Stimulated activated CD4-positive, alpha-beta T cell treated with anti-CD3 and anti-CD28 coated beads, Interleukin-2, amount 100 ng/mL, for 48 hours (primary cell): Measurements from ENCODE around the gene MRPL32.
"Not testable (repeated sequence)": the region's sequence is repeated elsewhere in the genome, so short reads cannot be mapped to it uniquely, and the experiment has no call there.

Source experiments
- DNase-seq, 2 donors: peaks; one replicate each; pipeline ENCODE4 v3.0.0-alpha.2; 2020

The MRPL32 gene

DNA sequence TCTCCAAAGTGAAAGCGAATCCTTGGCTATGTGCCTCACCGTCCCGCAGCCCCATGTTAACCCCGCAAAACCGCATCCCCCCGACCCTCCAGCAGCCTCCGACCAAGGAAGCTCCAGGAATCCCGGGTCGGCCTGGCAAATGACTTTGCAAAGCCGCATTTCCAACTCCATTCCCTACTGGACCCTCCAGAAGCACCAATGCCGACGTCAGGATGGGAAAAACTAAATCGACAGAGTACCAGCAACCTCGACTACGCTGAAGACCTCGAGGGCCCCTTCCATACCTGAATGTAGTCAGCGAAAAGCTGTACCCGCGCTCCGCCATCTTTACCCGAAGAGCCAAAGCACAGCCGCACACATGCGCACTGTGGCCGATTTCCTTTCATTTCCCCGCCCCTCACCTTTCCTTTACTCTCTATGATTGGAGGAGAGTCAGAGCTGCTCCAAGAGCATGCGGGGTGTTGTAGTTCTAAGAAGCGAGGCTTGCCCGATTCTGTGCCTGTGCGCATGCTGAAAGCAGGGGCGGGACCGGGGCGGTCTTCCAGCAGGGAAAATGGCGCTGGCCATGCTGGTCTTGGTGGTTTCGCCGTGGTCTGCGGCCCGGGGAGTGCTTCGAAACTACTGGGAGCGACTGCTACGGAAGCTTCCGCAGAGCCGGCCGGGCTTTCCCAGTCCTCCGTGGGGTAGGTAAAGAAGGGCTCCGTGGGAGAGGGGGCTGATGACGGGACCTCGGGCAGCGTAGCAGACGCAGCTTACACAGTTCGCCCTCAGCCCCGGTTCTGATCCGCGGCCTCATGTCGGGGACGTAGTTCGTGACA, at the start of gene MRPL32, which contains the start of gene PSMA2:
TSS of gene MRPL32 (plus strand) at position 543 of the 818 bp plus-strand sequence. CDS start at position 554, 11 bp downstream.
TSS of gene PSMA2 (minus strand) at position 341 of the 818 bp plus-strand sequence. CDS start at position 325, 16 bp downstream.
- DNase-seq = peak; percentile 83 to 86

DNA sequence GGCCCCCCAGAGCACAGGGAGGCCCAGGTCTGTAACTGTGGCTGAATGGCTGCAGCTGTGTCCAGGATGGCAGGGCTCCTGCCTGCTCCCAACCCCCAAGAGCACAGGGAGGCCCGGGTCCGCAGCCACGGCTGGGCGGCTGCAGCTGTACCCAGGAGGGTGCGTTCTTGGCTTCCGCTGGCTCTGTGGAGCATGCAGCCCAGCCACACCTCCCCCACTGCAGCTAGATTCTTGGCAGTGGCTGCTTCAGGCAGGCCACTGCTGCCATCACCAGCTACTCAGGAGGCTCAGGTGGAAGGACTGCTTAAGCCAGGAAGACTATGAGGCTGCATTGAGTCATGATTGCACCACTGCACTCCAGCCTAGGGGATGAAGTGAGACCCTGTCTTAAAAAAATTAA, 48.2 kb upstream of the MRPL32 start:
- no peak for DNase-seq

DNA sequence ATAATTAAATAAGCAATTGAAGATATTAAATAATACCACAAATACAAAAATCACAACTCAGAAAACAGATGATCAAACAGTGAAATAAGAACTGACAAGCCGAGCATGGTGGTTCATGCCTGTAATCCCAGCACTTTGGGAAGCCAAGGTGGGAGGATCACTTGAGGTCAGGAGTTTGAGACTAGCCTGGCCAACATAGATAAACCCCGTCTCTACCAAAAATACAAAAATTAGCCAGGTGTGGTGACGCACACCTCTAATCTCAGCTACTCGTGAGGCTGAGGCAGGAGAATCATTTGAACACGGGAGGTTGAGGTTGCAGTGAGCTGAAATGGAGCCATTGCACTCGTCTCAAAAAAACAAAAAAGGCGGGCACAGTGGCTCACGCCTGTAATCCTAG, 47.0 kb upstream of the MRPL32 start:
- DNase-seq = not testable (repeated sequence)

DNA sequence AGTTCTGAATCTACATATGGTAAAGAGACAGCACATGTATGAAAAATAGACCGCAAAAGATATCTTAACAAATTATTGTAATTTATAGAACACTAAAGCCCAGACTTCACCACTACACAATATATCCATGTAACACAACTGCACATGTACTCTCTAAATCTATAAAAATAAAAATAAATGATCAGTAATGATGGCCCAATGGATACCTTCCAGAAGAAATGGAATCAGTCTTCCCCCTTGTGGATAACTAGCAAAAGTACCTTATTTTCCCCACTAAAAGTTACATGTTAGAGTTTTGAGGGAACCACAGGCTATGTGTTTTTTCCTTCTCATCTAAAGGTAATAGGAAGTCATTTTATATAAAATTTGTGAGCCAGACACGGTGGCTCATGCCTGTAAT, 46.0 kb upstream of the MRPL32 start:
- DNase-seq = no peak

DNA sequence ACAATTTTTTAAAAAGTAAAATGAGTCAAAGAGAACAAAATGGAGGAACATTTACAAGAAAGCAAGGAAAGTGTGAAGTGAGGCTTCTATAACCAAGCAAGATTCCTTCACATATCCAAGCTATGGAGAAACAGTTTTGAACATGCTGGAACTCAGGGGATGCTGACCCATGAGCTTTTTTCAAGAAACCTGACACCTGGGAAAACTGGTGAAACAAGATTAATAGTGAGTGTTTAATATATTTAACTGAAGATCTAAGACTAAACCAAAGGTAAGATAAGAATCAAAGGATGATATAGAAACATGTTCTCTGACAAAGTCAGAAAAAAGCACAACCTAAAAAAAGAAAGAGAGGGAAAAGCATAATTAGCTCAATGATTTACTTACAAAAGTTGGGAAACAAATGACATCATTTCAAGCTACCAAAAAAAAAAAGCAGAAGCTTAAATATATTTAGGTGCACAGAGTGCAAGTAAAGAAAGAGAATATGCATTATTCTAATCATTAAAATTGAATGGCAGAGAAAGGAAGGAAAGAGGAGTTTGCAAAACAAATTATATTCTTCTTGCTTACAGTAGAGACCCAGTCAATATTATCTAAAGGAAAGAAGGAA, 45.2 kb upstream of the MRPL32 start:
- DNase-seq = no peak

DNA sequence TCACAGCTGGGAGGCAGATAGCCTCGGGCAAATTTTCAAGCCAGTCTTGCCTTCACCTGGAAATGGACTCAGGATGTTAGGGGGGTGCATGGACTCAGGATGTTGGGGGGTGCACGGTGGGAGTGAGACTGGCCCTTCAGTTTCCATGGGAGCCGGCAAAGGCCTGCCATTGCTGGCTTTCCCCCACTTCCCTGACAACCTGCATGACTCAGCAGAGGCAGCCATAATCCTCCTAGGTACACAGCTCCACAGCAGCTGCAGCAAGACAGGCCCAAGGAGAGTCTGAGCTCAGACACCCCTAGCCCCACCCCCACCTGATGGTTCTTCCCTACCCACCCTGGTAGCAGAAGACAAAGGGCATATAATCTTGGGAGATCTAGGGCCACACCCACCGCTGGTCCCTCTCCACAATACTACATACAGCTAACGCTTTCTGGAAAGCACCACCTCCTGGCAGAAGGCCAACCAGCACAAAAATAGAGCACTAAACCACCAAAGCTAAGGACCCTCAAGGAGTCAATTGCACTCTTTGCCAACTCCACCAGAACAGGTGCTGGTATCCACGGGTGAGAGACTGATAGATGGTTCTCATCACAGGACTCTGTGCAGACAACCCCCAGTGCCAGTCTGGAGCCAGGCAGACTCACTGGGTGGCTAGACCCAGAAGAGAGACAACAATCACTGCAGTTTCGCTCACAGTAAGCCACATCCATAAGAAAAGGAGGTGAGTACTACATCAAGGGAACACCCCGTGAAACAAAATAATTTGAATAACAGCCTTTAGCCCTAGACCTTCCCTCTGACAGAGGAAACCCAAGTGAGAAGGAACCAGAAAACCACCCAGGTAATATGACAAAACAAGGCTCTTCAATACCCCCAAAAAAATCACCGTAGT, 38.6 kb upstream of the MRPL32 start:
- DNase-seq = no peak

DNA sequence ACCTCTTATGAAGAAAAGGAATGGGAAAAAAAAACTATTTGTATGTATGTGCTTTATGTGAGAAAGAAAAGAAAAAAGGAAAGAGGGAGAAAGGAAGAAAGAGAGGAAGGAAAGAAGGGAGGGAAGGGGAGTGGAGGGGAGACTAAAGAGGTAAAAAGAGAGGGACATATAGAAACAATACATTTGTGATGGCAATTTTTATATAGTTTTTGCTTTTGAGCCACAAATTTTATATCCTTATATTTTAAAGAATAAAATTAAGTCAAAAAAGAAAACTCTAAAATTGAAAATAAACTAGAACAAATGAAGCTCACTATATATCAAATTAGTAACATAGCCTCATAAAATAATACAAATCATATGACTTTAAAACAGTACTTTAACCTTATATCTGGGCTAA, 31.3 kb upstream of the MRPL32 start:
- DNase-seq = no peak

DNA sequence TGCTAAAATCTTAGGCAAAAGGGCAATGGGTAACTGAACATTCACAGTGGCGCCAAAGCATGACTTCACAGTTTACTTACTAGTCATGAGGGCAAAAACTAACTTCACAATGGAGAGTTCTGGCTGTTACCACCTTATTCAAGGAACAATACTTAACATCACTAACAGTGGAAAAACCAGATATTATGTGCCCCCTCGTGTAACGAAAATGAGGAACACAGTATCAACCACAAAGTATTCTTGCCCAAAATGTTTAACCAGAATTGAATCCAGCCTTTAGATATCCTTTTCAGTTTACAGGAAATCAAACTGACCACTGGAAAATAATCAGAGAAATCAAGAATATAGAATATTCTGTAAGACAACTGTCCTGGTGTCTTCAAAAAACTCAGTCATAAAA, 29.8 kb upstream of the MRPL32 start:
- no peak for DNase-seq

DNA sequence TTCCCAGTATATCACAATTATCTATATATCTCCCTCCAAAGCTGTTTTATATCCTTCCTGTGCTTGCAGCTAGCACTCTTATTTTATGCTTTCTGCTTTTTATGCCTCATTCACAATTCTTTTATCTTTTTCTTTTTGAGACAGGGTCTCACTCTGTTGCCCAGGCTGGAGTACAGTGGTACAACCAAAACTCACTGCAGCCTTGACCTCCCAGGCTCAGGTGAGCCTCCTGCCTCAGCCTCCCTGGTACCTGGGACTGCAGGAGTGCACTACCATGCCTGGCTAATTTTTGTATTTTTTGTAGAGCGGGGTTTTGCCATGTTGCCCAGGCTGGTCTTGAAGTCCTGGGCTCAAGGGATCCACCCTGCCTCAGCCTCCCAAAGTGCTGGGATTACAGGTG, 26.0 kb upstream of the MRPL32 start:
- DNase-seq = no peak

DNA sequence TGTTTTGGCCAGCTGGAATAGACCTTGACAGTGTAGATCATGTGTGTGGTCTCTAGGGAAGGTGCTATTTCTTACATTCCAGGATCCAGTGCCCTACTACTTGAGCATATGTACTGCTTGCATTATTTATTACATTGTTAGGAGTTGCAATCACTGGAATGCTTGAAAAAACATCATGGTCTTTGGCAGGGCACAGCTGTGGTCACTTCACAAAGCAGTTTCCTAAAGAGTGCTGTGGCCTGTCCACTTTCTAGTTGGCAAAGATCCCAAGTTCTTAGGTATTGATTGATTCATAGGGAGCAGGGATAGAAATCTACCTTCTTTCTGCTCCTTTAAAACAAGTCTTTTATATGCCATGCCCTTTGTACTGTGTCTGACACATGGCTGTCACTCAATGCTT, 24.9 kb upstream of the MRPL32 start:
- DNase-seq = no peak

DNA sequence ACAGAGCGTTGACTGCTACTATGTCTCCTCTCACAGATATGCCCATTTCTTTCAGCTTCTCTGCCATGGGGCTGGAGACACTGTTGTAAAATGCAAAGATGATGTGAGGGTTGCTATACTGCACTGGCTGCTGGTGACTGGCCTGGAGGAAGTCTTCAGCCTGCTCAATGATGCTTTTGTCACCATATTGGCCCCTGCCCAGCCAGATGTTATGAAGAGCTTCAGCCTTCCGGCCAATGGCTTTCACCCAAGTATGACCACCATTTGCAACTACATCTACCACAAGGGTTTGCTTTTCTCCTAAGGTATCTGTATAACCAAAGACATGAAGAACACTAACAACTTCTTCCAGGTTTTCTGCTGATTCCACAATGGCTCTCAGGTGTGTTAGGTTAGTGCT, 21.9 kb upstream of the MRPL32 start:
- no peak for DNase-seq

DNA sequence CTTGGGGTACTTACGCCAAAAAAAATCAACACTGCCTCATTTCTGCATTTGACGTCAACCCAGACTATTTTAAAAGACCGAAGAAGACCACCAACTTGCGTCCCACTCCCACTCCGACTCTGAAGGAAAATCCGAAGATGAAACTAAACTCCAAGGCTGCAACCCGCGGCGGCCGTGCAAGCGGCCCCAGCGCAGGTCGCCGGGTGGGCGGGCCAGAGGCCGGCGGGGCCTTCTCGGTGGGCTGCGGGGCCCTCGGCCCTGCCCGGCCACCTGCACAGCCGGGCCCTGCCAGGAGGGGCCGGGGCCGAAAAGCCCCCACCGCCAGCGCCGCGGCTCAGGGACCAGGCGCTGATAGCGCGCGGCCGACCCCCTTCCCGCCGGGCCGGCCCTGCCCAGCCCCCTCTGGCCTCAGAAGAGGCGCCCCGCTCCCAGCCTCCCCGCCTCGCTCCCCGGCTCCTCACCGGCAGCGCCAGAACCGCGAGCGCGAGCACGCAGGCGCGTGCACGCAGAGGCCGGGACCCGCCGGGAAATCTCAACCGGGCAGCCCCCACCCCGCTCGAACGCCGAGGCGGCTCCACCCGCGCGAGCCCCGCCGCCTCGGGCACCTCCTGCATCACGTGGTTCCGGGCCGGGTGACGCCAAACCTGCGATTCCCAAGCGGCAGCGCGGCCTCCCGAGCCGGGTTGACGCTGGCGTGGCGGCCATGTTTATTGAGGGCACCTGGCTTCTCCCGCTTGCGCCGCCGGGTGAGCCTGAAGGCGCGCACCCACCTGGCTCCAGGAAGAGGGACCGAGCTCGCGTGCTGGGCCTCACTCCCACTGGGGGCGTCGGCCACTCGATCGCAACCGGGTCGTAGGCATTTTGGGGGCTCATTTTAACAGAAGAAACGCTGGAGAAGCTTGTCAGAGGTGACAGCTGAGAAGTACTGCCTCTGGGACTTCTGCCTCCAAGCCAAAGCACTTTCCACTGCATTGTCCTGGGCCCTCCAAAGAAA, 20.4 kb upstream of the MRPL32 start, which contains the start of gene C7orf25:
TSS of gene C7orf25 (minus strand) at position 617 of the 994 bp plus-strand sequence. CDS start 1,170 bp downstream, outside the sequence.
- DNase-seq = peak; percentile 94

DNA sequence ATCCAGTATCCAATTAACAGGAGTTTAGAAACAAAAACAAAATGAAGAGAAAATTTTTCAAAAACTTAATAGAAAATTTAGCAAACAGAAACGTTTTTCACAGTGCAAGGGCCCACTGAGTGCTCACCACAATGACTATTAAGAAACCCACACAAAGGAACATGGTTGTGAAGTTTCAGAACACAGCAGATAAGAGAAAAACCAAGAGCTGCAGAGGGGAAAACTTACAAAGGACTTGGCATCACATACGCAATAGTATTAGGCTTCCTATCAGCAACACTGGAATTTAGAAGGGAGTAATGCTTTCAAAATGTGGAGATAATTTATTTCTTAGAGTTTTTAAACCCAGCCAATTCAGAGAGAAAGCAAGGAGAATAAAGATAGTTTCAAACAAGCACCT, 18.6 kb upstream of the MRPL32 start:
- DNase-seq = no peak

DNA sequence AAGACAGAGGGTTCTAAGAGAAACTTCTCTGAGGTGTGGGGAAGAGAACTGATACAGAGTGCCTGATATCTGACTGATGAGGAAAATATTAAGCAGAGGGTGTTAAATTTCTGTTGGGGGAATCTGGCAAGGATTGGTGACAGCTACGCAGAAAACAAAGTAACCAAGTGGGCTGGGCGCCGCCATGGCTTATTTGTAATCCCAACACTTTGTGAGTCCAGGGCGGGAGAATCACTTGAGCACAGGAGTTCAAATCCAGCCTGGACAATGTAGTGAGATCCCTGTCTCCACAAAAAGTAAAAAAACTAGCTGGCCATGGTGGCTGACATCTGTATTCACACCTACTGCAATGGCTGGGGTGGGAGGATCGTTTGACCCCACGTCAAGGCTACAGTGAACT, 18.2 kb upstream of the MRPL32 start:
- no peak for DNase-seq

DNA sequence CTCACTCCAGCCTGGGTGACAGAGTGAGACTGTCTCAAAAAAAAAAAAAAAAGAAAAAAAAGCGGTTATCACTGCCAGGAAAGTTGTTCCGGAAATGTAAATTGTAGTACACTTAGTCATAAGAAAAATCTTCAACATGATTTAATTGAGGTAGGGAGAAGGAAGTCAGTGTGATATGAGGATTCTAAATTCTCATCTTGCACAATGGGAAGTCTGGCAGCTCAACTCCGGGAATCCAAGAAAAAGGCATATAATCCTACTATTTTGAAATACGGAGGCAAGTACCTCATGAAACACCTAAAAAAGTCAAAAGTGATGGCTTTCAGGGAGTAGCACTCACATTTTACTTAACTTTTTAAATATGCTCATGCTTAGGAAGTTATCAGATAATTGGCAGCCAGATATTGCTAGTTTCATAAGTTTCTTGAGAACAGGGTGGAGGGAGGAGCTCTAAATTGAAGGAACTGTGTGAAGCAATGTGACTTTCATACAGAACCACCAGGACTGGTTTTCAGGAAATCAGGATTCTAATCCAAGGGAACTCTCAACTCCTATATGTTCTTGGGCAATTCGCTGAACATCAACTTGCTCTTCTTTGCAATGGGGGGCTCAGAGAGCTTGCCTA, 17.6 kb upstream of the MRPL32 start:
- DNase-seq = no peak

DNA sequence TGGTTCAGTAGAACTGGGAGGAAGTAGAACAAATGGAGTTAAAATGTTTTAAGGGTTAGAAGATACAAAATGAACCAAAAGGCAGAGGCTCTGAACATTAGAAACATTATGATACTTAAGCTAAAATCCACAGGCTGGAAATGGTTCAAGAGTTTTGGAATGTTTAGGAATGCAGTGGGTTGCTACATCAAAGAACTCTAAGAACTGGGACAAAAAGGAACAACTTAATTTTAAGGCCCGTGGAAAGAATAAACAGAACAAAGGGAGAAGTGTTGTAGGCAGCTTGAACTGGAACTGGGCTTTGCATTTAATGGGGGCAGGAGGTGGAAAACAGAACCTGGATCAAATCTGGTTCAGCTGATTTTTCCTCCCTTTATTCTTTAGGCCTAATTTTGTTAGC, 16.8 kb upstream of the MRPL32 start:
- DNase-seq = no peak

DNA sequence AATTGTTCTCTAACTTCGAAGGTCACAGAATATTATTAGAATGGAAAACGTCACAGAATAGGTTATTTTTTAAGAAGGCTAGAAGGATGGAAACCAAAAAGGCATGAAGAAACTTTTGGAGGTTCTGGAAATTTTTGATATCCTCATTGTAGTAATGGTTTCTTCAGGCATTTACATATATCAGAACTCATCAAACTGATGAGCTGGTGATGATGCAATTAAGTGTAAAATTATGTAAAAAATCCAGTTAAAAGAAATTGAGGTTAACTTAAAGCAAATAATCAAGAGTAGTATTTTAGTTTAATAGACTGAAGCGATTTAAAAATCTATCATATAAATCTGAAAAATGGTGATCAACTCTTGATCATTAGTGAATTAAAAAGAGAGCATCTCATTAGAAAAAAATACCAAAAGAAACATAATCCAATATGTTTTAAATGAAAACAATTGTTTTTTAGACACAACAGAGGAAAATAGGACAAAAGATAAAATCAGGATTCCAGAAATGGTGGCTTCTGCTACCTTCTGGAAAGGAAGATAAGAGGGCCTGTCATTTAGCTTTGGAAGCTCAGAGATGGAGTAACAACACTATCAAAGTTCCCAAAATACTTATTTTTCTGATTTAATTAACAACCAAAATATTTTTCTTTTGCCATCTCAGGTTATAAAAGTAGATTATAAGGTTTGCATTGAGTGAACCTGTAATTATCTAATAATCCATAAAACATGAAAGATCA, 10.0 kb upstream of the MRPL32 start:
- no peak for DNase-seq

DNA sequence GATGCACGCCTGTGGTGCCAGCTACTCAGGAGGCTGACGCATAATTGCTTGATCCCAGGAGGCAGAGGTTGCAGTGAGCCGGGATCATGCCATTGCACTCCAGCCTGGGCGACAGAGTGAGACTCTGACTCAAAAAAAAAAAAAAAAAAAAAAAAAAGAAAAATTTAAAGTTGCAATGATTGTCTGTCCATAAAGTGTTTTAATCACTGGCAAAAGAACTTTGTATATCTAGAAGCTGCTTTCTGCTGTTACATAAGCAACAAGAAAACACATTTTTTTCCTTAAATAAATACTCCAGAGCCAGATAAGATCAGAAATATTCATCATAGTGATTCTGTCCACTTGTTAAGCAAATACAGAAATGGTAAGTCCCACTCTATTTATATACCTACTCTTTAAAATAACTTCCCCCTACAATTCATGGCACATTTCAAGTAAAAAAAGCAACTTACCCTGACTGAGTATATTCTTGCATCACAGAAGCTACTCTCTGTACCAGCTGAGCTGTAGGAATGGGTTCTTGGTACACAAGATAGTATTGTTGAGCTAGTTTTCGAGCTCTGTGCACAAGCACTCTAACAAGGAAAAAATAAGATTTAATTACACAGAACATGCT, 7.8 kb upstream of the MRPL32 start:
- DNase-seq = no peak

DNA sequence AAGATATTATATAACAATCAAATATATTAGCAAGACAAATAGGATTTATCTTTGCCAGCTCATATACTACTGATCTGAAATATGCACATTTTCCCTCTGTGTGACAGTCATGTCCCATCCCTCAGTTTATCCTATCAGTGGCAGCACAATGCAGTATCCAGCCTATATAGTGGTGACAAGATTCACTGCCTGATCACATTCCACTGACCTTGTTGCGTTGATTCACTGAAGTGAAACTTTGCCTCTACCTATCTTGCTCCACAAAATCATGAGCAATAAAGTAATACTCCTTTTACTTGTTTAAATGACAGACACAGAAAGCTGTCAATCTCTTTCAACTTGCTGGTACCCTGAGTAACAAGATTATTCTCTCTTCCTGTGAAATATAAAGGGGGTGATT, 6.5 kb upstream of the MRPL32 start:
- no peak for DNase-seq

DNA sequence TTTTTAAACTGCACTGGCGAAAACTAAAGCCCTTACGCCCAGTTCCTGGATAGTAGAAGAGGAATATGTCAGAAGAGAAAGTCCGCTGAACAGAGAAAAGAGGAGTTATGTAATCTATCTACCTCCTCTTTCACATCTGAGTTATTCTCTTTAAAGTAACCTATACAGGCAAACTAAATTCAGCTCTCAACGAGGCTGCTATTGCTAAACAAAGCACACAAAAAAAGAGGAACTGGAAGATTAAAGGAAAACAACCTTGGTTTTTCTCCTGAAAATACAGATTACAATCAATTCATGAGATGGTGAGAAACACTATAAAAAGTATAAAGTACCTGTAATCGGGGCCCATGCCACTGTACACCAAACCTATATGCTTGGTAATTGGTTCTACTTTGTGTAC, 6.0 kb upstream of the MRPL32 start:
- no peak for DNase-seq
